ENCODE data around the gene TLN1.

DNA sequence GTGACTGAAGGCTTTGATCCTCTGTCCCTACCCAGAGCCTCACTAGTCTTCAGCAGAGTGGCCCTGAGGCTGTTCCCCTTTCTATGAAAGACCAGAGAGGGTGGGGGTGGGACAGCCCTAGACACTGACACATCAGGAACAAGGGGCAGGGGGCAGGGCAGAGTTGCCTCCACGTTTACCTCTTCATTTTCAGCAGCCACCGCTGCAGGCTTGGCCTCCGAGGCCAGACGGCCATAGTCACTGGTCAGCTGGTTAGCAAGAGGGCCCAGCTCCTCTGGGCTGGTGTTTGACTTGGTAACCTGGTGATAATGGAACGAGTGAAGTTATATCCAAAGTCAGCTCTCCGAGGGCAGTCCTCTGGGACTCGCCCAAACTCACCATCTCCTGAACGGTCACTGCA, 26.6 kb downstream of the TLN1 start:
- TF ChIP-seq CTCF (IDR thresholded peaks at IDR 0.05): no peak
- no peak for TF ChIP-seq POLR2A (IDR thresholded peaks at IDR 0.05)
- TF ChIP-seq POLR2AphosphoS5 (IDR thresholded peaks at IDR 0.05): no peak

All from breast epithelium (tissue), 3 donors.